ENCODE results near the gene KCNH6. TPM values are rescaled to one million over a fixed set of nuclear protein-coding genes. Genes with fewer than 3 reads are reported as not detected.

Gene KCNH6
- total RNA-seq, 1 experiment from 2014 or later, result 1.6 TPM

GRCh38 chr17:63533433-63534077 is 10.4 kb downstream of the KCNH6 start:
- H2BK20ac ChIP-seq (ENCODE audit: low read depth, low read length, poor library complexity, severe bottlenecking), result no peak overlapping the region
- H3K56ac ChIP-seq (ENCODE audit: insufficient read length, low read depth, low read length), result no peak overlapping the region
- H3K36me3 Mint-ChIP-seq (ENCODE audit: insufficient read depth in 1 of 3, low read depth in 3 of 3), result no peaks in the 10 kb centered on the region; a peak in 1 of 7 replicates
- no peak overlapping the region for H3K27ac ChIP-seq (ENCODE audit: insufficient read length, low read depth, low read length)
- no peak overlapping the region for H4K5ac ChIP-seq (ENCODE audit: insufficient read length, low read depth, low read length)
- H3K18ac ChIP-seq (ENCODE audit: insufficient read length, low read depth, low read length), result no peak overlapping the region
- no peak for TF ChIP-seq CTCF (conservative IDR thresholded peaks at IDR 0.05)
- H4K8ac ChIP-seq (replicated peaks; ENCODE audit: insufficient read length, low read depth, low read length), result no peak overlapping the region
- H2AK5ac ChIP-seq (ENCODE audit: insufficient read length, low read length), result no peak overlapping the region
- no peaks in the 10 kb centered on the region for H4K20me1 ChIP-seq (ENCODE audit: control insufficient read depth, insufficient read depth, insufficient read length)
- DNase-seq, result no peak
- H3K14ac ChIP-seq (ENCODE audit: insufficient read depth, low read length), result peak overlapping the region; percentile 6; the same call in 1 of the 2 replicates
- H2BK120ac ChIP-seq (ENCODE audit: low read depth, low read length, poor library complexity, severe bottlenecking), result no peak overlapping the region
- WGBS (ENCODE audit: extremely low coverage, insufficient read length, low lambda C conversion rate), result no CpG with 5 or more reads among the region's 20 CpGs
- no peak overlapping the region for H3K4me2 ChIP-seq (ENCODE audit: insufficient read depth, insufficient read length, low read length)
- peaks cover 6% of the 10 kb centered on the region for H3K23me2 ChIP-seq (ENCODE audit: insufficient read length, low read depth, low read length, poor library complexity, severe bottlenecking)
- H3K23ac ChIP-seq (ENCODE audit: insufficient read length, low read depth, low read length), result no peak overlapping the region
- peaks cover 12 to 14% of the 10 kb centered on the region in 2 experiments for H3K4me1 Mint-ChIP-seq
- H4K91ac ChIP-seq (ENCODE audit: insufficient read length, low read depth, low read length), result no peak overlapping the region
- peaks cover 8% of the 10 kb centered on the region for H3K27me3 Mint-ChIP-seq (ENCODE audit: low read depth)
- no peak overlapping the region for H2AFZ ChIP-seq (ENCODE audit: low read length)
- H3K27me3 ChIP-seq (ENCODE audit: insufficient read depth, low read length), result no peaks in the 10 kb centered on the region
- H3K4me3 Mint-ChIP-seq, result no peak overlapping the region
- no peak overlapping the region for H3K4ac ChIP-seq (ENCODE audit: low read depth, low read length)
- H3K79me1 ChIP-seq (ENCODE audit: insufficient read depth, low read depth, low read length, poor library complexity, severe bottlenecking), result no peaks in the 10 kb centered on the region
- no peak overlapping the region for H3T11ph ChIP-seq (ENCODE audit: low read length)
- no peak overlapping the region for H2BK5ac ChIP-seq (ENCODE audit: insufficient read length, low read length)
- H2BK15ac ChIP-seq (ENCODE audit: low read depth, low read length), result no peak overlapping the region
- no peaks in the 10 kb centered on the region for H3K9me3 ChIP-seq (ENCODE audit: control insufficient read depth, low read depth, low read length)
- H3K79me2 ChIP-seq (ENCODE audit: insufficient read depth, low read length), result no peaks in the 10 kb centered on the region
- H3K27ac Mint-ChIP-seq, result no peak overlapping the region
- no peak overlapping the region for H3K9ac ChIP-seq (ENCODE audit: extremely low read depth, insufficient read length, low read length)
- peaks cover 6% of the 10 kb centered on the region; the same call in 1 of the 2 replicates for H3K4me1 ChIP-seq (ENCODE audit: insufficient read depth, low read length)
- H2BK12ac ChIP-seq (ENCODE audit: insufficient read length, low read depth, low read length), result no peak overlapping the region
- H3K9me3 Mint-ChIP-seq, result no peaks in the 10 kb centered on the region; a peak in 1 of 5 replicates

Measured in H9 (cell line).